Left renal pelvis (tissue), 4 donors: Measurements from ENCODE around the gene MEGF11. TPM values are rescaled to one million over a fixed set of nuclear protein-coding genes. Genes with fewer than 3 reads are reported as not detected.

Experiments used
- DNase-seq, 4 donors: peaks; one replicate each; pipeline ENCODE4 v3.0.0-alpha.2; 2013; ENCODE audit warnings: low read depth in 4 of 4, low spot score in 3 of 4
- polyA plus RNA-seq, 4 donors: library from polyadenylated mRNA; unstranded; fragments of 120-200 nt; gene quantifications; one replicate each; pipeline ENCODE4 v1.2.1, GENCODE V29; 2013; ENCODE audit not compliant: insufficient read length in 4 of 4

MEGF11 gene
- polyA plus RNA-seq, 4 donors, result 0.44 to 3.1 (median 2.2) TPM

GRCh38 chr15:66153549-66154415 lies 99.8 kb downstream of the MEGF11 start:
- peak in 1 of 4 donors; percentile 16 for DNase-seq

- DNase-seq, result no peak
These were observed 100.9 kb downstream of the MEGF11 start for GRCh38 chr15:66152650-66153049.

DNA sequence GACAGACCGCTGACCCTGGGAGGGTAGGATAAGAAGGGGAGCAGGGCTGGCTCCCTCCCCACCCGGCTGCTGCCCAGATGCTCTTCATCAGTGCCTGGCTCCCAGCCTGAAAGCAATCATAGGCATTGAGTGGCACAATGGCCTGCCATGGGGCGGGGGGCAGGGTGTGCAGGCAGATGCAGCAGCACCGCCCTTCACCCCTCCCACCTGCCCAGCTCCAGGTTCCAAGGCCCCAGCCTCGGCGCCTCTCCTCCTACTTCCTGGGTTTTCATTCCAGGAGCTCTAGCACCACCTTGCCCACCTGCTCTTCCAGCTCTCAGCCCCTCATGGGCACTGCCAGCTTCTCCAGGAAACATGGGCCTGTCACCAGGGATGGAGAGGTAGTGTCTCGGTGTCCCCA lies 101.7 kb downstream of the MEGF11 start:
- no peak for DNase-seq

- DNase-seq, result no peak
These were observed 103.7 kb downstream of the MEGF11 start for GRCh38 chr15:66149871-66150270.

- DNase-seq, result no peak
These were observed 105.4 kb downstream of the MEGF11 start for GRCh38 chr15:66148187-66148586.

DNA sequence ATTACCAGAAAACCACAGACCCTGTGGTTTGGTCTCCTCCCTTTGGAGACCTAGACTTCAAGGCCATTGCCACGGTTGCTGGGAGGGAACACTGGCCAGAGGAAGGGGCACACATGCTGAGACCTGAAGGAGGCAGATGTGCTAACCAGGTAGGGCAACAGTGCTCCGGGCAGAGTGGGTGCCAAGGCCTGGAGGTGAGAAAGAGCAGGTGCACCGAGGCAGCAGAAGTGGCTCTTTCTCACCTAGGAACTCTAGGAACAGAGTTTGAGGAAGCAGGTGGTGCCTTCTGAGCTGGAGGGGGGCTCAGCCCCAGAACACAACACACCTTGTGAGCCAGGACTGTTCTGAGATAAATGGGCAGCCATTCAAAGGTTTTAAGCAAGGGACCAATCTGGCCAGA lies 106.1 kb downstream of the MEGF11 start:
- DNase-seq, result no peak

GRCh38 chr15:66145726-66146182 lies 107.8 kb downstream of the MEGF11 start:
- no peak for DNase-seq

DNA sequence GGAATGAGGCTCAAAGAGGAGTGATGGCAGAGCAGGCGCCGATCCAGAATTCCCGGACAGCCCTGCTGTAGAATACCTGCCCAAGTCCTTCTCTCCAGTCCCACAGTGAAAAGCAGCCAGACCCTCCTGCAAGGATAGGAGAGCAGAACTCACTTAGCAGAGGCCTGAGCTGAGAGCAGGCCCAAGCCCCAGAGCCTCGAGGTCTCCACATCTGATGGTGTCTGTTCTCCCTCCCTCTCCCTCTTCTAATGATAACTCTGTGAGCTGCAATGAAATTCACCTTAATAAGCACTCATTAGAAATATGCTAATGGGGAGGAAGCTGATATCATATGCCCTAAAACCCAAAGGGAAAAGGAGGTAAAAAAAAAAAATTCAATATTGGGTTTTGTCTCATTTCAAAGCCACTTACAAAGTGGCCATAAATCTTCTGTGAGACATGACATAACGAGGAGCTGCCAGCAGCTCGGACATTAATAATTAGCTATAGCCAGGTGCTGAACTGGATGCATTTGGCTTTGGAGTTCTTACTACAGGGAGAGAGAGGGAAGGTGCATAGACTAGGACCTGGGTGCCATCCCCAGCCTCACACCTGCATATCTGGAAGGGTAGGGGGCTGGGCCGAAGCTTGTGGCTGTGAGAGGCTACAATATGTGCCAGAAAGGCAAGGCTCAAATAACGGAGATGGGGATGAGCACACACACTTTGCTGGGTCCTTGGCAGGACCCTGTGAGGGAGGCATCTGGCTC lies 108.4 kb downstream of the MEGF11 start:
- no peak for DNase-seq

- no peak for DNase-seq
These were observed 111.3 kb downstream of the MEGF11 start for GRCh38 chr15:66142285-66142684.

DNA sequence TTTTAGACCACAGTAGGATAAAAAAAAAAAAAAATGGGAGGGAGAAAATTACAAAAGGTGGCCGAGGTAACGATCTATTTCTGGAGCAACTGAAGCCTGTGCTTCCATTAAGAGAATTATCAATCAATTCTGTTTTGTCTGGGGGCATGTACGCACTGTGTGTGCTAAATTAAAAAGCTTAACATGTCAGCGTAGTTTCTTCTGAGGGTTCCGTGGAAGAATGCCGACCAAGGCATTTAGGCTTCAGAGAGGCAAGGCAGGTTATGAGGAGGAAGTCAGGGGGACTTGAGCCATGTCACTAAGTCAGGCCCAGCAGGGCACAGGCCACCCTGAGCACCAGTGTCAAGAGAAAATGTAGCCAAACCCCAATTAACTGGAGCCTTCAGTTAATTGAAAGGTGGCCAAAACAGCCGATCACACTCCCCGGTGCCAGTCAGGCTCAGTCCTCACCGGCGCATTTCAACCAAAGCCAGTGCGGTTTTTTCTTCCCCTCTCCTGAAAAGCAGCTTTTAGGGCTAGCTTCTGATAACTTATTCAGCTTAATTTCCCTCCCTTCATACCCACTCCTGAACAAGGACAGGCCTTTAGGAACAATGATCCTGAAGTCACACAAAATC lies 113.9 kb downstream of the MEGF11 start:
- DNase-seq, result no peak

DNA sequence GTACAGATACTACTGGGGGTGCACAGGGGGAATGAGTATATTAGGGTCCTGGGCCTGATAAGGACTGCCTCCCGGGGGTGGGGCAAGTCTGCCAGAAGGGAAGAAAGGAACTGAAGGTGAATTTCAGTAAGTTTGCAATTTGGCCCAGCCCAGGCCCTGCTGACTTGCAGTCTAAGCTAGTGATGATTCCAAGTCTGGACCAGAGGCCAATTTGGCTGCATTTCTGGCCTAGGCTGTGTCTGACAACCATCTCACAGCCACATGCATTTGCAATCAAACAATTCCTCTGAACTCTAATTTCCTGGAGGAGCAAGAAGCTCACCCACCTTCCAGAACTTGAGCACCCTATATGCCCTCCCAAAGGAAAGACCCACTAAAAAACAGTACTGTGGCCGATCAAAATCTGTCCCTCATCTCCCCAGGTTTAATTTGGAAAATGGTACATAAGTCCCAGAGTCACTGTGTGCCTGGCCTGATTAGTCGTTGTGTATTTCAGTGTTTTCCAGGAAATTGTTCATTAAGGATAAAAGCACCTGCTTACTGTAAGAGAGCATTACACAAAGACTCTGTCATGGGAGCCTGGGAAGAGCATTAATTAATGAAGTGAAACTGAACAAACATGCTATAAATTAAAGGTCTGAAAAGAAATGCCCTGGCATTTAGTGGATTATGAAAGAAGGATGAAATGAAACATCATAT lies 114.5 kb downstream of the MEGF11 start:
- DNase-seq, result no peak

DNA sequence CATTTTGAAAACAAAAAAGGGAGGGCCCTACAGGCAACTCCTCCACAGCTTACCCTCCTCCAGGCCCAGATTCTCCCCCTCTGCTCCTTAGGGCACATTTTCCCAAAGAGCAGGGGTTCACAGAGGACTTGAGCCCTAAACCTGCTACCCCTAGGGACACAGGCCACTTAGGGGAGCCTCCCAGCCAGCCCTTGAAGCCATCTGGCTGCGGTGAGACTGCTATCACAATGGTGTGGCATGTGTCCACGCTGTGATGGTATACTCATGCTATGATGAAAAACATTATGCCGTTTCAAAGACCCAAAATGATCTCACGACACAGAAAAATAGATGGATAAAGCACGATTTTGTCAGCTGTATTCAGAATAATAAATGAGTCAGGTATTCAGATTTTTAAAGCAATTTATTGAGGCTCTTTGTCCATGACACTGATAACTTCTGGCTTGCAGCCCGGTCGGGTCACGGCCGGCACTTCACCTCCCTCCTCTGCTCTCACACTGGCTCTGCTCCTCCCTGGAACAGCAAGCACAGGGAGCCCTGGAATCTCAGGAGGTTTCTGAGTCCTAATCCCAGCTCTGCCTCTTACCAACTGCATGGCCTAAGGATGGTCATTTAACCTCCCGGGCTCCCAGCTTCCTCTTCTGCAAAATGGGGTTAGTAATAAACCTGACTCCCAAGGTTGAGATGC lies 115.3 kb downstream of the MEGF11 start:
- no peak for DNase-seq

- no peak for DNase-seq
These were observed 116.6 kb downstream of the MEGF11 start for GRCh38 chr15:66136948-66137347.

DNA sequence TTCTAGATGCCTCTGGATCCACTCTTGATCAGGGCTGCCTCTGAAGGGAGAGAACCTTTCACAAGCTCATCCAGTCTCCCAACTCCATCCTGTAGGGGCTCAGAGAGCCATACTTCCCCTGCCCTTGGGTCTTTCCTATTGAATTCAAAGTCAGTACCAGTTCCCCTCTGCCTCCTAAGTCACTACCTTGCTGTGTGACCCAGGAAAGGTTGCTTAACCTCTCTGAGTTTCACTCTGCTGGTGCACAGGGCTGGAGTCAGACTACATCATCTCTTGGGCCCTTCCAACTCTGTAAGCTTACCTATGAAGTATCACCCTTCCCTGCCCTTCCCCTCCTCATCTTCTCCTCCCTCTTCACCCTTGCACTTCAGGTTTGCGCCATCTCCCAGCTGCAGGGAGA lies 117.9 kb downstream of the MEGF11 start:
- DNase-seq, result no peak

DNA sequence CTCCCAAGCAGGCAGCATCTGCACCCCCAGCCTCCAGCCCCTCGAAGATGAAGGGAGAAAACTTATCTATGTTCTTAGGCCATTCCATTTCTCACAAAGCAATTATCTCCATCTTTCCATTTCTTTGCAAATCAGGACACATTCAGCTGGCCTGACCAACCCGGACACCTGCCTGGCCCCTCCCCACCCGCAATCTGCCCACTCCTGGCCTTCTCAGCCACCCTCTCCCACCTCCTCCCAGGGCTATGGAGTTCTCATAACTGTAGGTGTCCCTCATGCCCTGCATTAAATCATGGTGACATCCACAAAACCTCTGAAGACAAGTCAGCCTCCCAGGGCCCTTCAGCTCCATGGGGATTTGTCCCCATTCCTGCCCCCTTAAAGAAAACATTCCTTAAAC lies 119.3 kb downstream of the MEGF11 start:
- no peak for DNase-seq

DNA sequence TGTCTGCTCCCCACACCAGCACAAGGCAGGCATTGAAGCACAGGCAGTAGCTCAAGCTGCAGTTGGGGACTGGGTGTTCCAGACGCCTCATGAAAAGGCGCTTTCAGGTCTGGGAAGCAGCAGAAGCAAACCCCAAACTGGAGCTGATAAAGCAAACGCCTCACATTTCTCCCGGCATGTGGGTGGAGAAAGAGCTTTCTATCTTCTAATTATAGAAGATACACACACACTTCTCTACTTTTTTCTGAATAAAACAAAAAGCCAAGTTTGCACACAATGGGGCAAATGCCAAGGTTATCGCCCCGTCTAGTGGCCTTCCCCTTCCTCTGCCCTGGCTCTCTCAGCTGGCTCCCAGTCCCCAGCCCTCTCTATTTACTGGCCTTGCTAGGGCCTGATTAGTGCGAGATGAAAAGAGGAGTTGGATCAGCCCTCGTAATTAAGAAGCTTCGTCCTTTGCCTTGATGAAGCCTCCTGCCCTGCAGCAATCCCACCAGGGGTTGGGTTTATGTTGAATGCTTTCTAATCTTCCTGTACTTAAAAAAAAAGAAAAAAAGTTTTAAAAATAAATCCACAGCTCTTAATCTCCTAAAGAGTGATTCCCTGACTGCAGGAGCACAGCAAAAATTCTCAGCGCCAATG lies 120.2 kb downstream of the MEGF11 start:
- no peak for DNase-seq

DNA sequence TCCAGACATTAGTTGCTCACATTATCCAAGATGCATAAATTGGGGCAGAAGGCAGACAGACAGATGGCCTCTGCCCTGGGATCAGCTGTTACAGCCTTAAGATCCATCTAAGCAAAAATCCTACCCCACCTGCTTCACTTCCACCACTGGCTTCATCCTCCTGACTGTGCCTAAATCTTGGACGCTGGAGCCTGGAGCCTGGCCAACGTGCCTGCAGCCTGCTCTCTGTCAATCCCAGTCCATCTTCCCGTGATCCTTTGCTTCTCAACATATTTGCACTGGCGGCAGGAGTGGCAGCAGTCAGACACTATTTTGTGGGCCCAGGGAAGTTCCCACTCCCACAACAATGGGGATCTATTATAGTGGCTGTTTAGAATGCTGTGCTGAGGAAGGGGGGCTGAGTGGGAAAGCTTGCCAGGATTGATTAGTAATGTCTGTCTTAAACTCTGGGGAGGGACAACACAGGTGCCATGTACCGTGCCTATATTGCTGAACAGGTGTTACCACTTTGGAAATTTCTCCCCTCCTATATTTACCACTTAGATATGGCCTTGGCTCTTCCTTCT lies 121.2 kb downstream of the MEGF11 start:
- no peak for DNase-seq

- no peak for DNase-seq
These were observed 121.7 kb downstream of the MEGF11 start for GRCh38 chr15:66131831-66132230.

DNA sequence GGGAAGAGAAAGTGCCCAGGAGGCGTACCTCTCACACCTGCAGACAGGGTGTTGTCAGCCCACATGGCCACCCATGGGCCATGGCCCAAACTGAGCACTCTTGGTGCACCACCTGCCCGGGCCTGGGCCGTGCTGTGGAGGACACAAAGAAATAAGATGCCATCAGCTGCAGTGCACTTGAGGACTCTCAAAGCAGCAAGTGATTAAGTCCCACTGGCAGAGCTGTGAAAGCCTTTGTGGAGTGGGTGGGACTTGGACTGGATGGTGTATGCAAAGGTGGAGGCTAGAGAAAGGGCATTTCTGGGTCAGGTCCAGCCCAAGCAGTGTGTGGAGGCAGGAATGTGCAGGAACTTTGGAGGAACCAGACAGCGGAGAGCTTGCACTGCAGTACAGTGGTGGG lies 122.3 kb downstream of the MEGF11 start:
- DNase-seq, result no peak
